ENCODE measurements around the gene ADAMTS4.
"Not testable (repeated sequence)": the region's sequence is repeated elsewhere in the genome, so short reads cannot be mapped to it uniquely, and the experiment has no call there.

ADAMTS4 gene

GRCh38 chr1:161225534-161226319, 26.9 kb upstream of the ADAMTS4 start, which contains the start of gene TOMM40L:
TSS of gene TOMM40L (plus strand) at chr1:161226060. CDS start at chr1:161226490, 430 bp downstream.
- no peaks in the 10 kb centered on the region for H3K9me3 ChIP-seq (ENCODE audit: control insufficient read depth, insufficient read depth, low read length)
- peak within 1 kb of the TSS; percentile 66 for H3K9ac ChIP-seq (ENCODE audit: low read depth, low read length)
- H3K4me1 ChIP-seq (ENCODE audit: insufficient read depth, low read length) = no peaks in the 10 kb centered on the region; the same call in 1 of the 2 replicates
- peaks cover 5% of the 10 kb centered on the region; the same call in 1 of the 2 replicates for H3K36me3 ChIP-seq (ENCODE audit: insufficient read depth, low read length)

- H3K4me1 ChIP-seq (ENCODE audit: insufficient read depth, low read length) = no peaks in the 10 kb centered on the region; the same call in 1 of the 2 replicates
- no peaks in the 10 kb centered on the region for H3K9me3 ChIP-seq (ENCODE audit: control insufficient read depth, insufficient read depth, low read length)
- peaks cover 5% of the 10 kb centered on the region; the same call in 1 of the 2 replicates for H3K36me3 ChIP-seq (ENCODE audit: insufficient read depth, low read length)
- no peak overlapping the region; the same call in 1 of the 2 replicates for H3K9ac ChIP-seq (ENCODE audit: low read depth, low read length)
Observed at GRCh38 chr1:161225178-161225533, 26.3 kb upstream of the ADAMTS4 start.

- not testable (repeated sequence) for H3K4me1 ChIP-seq (ENCODE audit: insufficient read depth, low read length); H3K9me3 ChIP-seq (ENCODE audit: control insufficient read depth, insufficient read depth, low read length); H3K9ac ChIP-seq (ENCODE audit: low read depth, low read length); H3K36me3 ChIP-seq (ENCODE audit: insufficient read depth, low read length)
Observed at GRCh38 chr1:161224695-161225087, 25.8 kb upstream of the ADAMTS4 start.

GRCh38 chr1:161223805-161224694, 25.2 kb upstream of the ADAMTS4 start:
- Histone ChIP-seq H3K36me3 (ENCODE audit: insufficient read depth, low read length) (peaks cover 5% of the 10 kb centered on the region; the same call in 1 of the 2 replicates), H3K9ac (ENCODE audit: low read depth, low read length) (no peak overlapping the region), H3K9me3 (ENCODE audit: control insufficient read depth, insufficient read depth, low read length) (no peaks in the 10 kb centered on the region), H3K4me1 (ENCODE audit: insufficient read depth, low read length) (no peaks in the 10 kb centered on the region; the same call in 1 of the 2 replicates)

GRCh38 chr1:161222175-161223019, 23.5 kb upstream of the ADAMTS4 start:
- Histone ChIP-seq H3K4me1 (ENCODE audit: insufficient read depth, low read length) (peaks cover 11% of the 10 kb centered on the region), H3K9ac (ENCODE audit: low read depth, low read length) (no peak overlapping the region), H3K9me3 (ENCODE audit: control insufficient read depth, insufficient read depth, low read length) (no peaks in the 10 kb centered on the region), H3K36me3 (ENCODE audit: insufficient read depth, low read length) (no peaks in the 10 kb centered on the region)

GRCh38 chr1:161220002-161220401, 21.1 kb upstream of the ADAMTS4 start:
- no peaks in the 10 kb centered on the region for H3K9me3 ChIP-seq (ENCODE audit: control insufficient read depth, insufficient read depth, low read length)
- H3K36me3 ChIP-seq (ENCODE audit: insufficient read depth, low read length) = no peaks in the 10 kb centered on the region
- H3K9ac ChIP-seq (ENCODE audit: low read depth, low read length) = no peak overlapping the region
- peaks cover 23% of the 10 kb centered on the region for H3K4me1 ChIP-seq (ENCODE audit: insufficient read depth, low read length)

- Histone ChIP-seq H3K36me3 (ENCODE audit: insufficient read depth, low read length) (no peaks in the 10 kb centered on the region), H3K9ac (ENCODE audit: low read depth, low read length) (no peak overlapping the region), H3K4me1 (ENCODE audit: insufficient read depth, low read length) (peaks cover 23% of the 10 kb centered on the region), H3K9me3 (ENCODE audit: control insufficient read depth, insufficient read depth, low read length) (no peaks in the 10 kb centered on the region)
Observed at GRCh38 chr1:161219078-161219892, 20.4 kb upstream of the ADAMTS4 start.

- Histone ChIP-seq H3K4me1 (ENCODE audit: insufficient read depth, low read length) (peaks cover 23% of the 10 kb centered on the region), H3K36me3 (ENCODE audit: insufficient read depth, low read length) (peaks cover 8% of the 10 kb centered on the region), H3K9me3 (ENCODE audit: control insufficient read depth, insufficient read depth, low read length) (no peaks in the 10 kb centered on the region), H3K9ac (ENCODE audit: low read depth, low read length) (no peak overlapping the region)
Observed at GRCh38 chr1:161218301-161219077, 19.6 kb upstream of the ADAMTS4 start.

- Histone ChIP-seq H3K9ac (ENCODE audit: low read depth, low read length) (no peak overlapping the region), H3K9me3 (ENCODE audit: control insufficient read depth, insufficient read depth, low read length) (no peaks in the 10 kb centered on the region), H3K36me3 (ENCODE audit: insufficient read depth, low read length) (peaks cover 12% of the 10 kb centered on the region), H3K4me1 (ENCODE audit: insufficient read depth, low read length) (peaks cover 23% of the 10 kb centered on the region)
Observed at GRCh38 chr1:161217831-161218230, 19.0 kb upstream of the ADAMTS4 start.

GRCh38 chr1:161216945-161217712, 18.3 kb upstream of the ADAMTS4 start:
- Histone ChIP-seq H3K4me1 (ENCODE audit: insufficient read depth, low read length) (peaks cover 23% of the 10 kb centered on the region), H3K36me3 (ENCODE audit: insufficient read depth, low read length) (peaks cover 14% of the 10 kb centered on the region), H3K9ac (ENCODE audit: low read depth, low read length) (no peak overlapping the region), H3K9me3 (ENCODE audit: control insufficient read depth, insufficient read depth, low read length) (no peaks in the 10 kb centered on the region)

GRCh38 chr1:161215076-161215475, 16.2 kb upstream of the ADAMTS4 start, which contains the start of gene FCER1G:
TSS of gene FCER1G (plus strand) at chr1:161215295. CDS start at chr1:161215322, 27 bp downstream.
- Histone ChIP-seq H3K9me3 (ENCODE audit: control insufficient read depth, insufficient read depth, low read length) (no peaks in the 10 kb centered on the region), H3K9ac (ENCODE audit: low read depth, low read length) (no peak within 1 kb of the TSS), H3K36me3 (ENCODE audit: insufficient read depth, low read length) (peaks cover 33% of the 10 kb centered on the region), H3K4me1 (ENCODE audit: insufficient read depth, low read length) (peaks cover 25% of the 10 kb centered on the region)

GRCh38 chr1:161214369-161214768, 15.5 kb upstream of the ADAMTS4 start:
- H3K36me3 ChIP-seq (ENCODE audit: insufficient read depth, low read length) = peaks cover 35% of the 10 kb centered on the region
- no peak overlapping the region for H3K9ac ChIP-seq (ENCODE audit: low read depth, low read length)
- H3K9me3 ChIP-seq (ENCODE audit: control insufficient read depth, insufficient read depth, low read length) = no peaks in the 10 kb centered on the region
- H3K4me1 ChIP-seq (ENCODE audit: insufficient read depth, low read length) = peaks cover 27% of the 10 kb centered on the region
